Measurements from ENCODE around the gene SSU72.
"Not testable (repeated sequence)": the region's sequence is repeated elsewhere in the genome, so short reads cannot be mapped to it uniquely, and the experiment has no call there.

Gene SSU72

DNA sequence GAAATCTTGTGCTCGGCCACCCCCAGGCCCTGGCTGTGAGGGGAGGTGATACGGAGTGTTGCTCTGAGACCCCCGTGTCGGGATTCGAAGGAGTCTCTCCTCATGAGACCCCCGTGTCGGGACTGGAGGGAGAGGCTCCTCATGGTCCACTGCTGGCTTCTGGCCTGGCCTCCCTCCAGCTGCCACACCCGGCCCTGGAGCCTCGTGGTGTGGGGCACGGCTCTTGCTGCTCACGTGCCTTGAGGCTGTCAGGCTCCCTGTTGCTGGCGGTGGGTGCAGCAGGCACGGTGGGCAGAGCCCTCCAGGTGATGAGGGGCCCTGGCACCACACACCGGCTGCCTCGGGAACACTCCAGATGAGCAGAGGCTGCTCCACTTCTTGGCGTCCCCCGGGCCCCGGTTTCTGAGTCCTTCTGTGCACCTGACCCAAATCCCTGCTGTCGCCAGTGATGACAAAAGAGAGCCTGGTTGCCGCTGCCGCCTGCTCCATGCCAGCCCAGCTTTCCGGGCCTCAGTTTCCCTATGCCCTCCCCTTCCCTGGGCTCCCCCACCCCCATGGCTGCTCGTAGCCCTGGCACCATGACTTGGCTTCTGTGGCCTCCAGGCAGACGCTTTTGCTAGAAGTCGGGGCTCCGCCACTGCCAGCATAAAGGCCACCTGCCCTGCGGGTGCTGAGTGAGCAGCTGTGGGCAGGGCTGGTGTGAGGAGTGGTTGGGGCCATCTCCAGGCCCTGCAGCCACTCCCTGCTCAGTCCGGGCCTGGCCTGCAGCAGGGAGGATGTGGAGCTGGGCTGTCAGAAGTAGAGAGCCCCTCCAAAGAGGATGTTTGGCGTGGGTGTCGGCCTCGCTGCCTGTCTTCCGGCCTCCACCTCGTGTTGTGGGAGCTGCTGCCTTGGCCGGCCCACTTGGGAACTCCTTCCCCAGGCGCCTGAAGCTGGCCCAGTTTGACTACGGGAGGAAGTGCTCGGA is 46.1 kb downstream of the SSU72 start:
- Histone ChIP-seq H3K27ac (ENCODE audit: insufficient read depth in 1 of 2, low read depth in 1 of 2, low read length in 2 of 2, poor library complexity in 1 of 2, severe bottlenecking in 2 of 2) (no peak overlapping the region), H3K4me1 (ENCODE audit: control extremely low read depth in 1 of 4, control insufficient read depth in 4 of 4, insufficient read depth in 4 of 4, low read length in 3 of 4) (no peaks in the 10 kb centered on the region), H3K27me3 (replicated peaks in 2 of 5; ENCODE audit: control insufficient read depth in 4 of 5, insufficient read depth in 5 of 5, low read length in 4 of 5) (no peaks in the 10 kb centered on the region), H3K4me3 (ENCODE audit: control insufficient read depth in 1 of 7, extremely low read depth in 1 of 7, insufficient read depth in 4 of 7, low read depth in 2 of 7, low read length in 6 of 7) (no peak overlapping the region), H3K36me3 (ENCODE audit: control insufficient read depth in 4 of 4, insufficient read depth in 4 of 4, low read length in 3 of 4) (peaks cover 4 to 42% (median 22%) of the 10 kb centered on the region in 4 experiments), H3K9me3 (ENCODE audit: control extremely low read depth in 1 of 5, control insufficient read depth in 4 of 5, insufficient read depth in 2 of 5, low read depth in 1 of 5, low read length in 4 of 5) (peaks cover 0 to 9% (median 6%) of the 10 kb centered on the region in 5 experiments)
- no peak for DNase-seq
- POLR2A ChIA-PET = no interaction called here
- CTCF ChIA-PET = interaction anchor here (0.5 to 0.7 kb wide), 2 partner anchors 17 to 22 kb away, joined by 3 read pairs; no protein-coding TSS in a partner anchor
- WGBS (ENCODE audit: insufficient coverage) = 95% methylated on average over 30 of the region's 37 CpGs

DNA sequence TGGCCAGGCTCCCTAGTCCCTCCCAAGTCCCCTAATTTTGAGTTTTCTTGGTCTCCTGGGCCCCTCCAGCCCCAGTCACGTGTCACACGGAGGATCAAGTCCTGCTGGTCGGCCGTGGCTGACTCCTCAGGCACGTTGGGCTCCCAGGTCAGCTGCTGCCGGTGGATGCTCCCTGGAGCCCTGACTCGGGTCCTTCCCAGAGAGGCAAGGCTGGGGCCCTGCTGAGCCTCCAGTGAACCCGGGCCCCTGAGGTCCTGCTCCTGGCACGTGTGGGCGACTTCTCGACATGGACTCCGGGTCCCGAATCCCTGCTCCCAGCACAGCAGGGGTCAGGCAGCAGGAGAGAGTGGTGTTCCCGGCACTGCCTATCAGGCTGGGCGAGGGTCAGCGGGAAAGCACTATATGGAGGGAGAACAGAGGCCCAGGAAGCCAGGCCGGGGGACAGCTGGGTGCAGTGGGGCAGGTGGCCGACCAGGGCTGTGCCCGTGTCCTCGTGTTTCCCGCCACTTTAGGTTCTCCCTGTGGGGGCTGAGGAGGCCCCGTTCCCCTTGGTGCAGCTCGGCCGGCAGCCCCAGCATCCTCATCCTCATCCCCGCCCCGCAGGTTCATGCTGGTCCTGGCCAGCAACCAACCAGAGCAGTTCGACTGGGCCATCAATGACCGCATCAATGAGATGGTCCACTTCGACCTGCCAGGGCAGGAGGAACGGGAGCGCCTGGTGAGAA is 47.4 kb downstream of the SSU72 start:
- Histone ChIP-seq H3K4me3 (ENCODE audit: control insufficient read depth in 1 of 7, extremely low read depth in 1 of 7, insufficient read depth in 4 of 7, low read depth in 2 of 7, low read length in 6 of 7) (no peak overlapping the region), H3K27me3 (replicated peaks in 2 of 5; ENCODE audit: control insufficient read depth in 4 of 5, insufficient read depth in 5 of 5, low read length in 4 of 5) (no peaks in the 10 kb centered on the region), H3K27ac (ENCODE audit: insufficient read depth in 1 of 2, low read depth in 1 of 2, low read length in 2 of 2, poor library complexity in 1 of 2, severe bottlenecking in 2 of 2) (no peak overlapping the region), H3K4me1 (ENCODE audit: control extremely low read depth in 1 of 4, control insufficient read depth in 4 of 4, insufficient read depth in 4 of 4, low read length in 3 of 4) (no peaks in the 10 kb centered on the region), H3K36me3 (ENCODE audit: control insufficient read depth in 4 of 4, insufficient read depth in 4 of 4, low read length in 3 of 4) (peaks cover 4 to 45% (median 22%) of the 10 kb centered on the region in 4 experiments), H3K9me3 (ENCODE audit: control extremely low read depth in 1 of 5, control insufficient read depth in 4 of 5, insufficient read depth in 2 of 5, low read depth in 1 of 5, low read length in 4 of 5) (peaks cover 0 to 9% (median 6%) of the 10 kb centered on the region in 5 experiments)
- CTCF ChIA-PET = interaction anchor here (0.5 kb wide), 1 partner anchor 179 kb away, joined by 3 read pairs; no protein-coding TSS in a partner anchor
- POLR2A ChIA-PET = no interaction called here
- WGBS (ENCODE audit: insufficient coverage) = 99% methylated on average over 24 of the region's 31 CpGs
- no peak for DNase-seq

GRCh38 chr1:1526476-1526875 is 48.2 kb downstream of the SSU72 start:
- DNase-seq; H3K27me3 ChIP-seq (replicated peaks in 2 of 5; ENCODE audit: control insufficient read depth in 4 of 5, insufficient read depth in 5 of 5, low read length in 4 of 5); H3K27ac ChIP-seq (ENCODE audit: insufficient read depth in 1 of 2, low read depth in 1 of 2, low read length in 2 of 2, poor library complexity in 1 of 2, severe bottlenecking in 2 of 2); H3K9me3 ChIP-seq (ENCODE audit: control extremely low read depth in 1 of 5, control insufficient read depth in 4 of 5, insufficient read depth in 2 of 5, low read depth in 1 of 5, low read length in 4 of 5); H3K4me1 ChIP-seq (ENCODE audit: control extremely low read depth in 1 of 4, control insufficient read depth in 4 of 4, insufficient read depth in 4 of 4, low read length in 3 of 4); H3K4me3 ChIP-seq (ENCODE audit: control insufficient read depth in 1 of 7, extremely low read depth in 1 of 7, insufficient read depth in 4 of 7, low read depth in 2 of 7, low read length in 6 of 7); POLR2A ChIA-PET: not testable (repeated sequence)
- peaks cover 4 to 45% (median 24%) of the 10 kb centered on the region in 4 experiments for H3K36me3 ChIP-seq (ENCODE audit: control insufficient read depth in 4 of 4, insufficient read depth in 4 of 4, low read length in 3 of 4)
- 93% methylated on average over 2 of the region's 21 CpGs for WGBS (ENCODE audit: insufficient coverage)
- CTCF ChIA-PET = interaction anchor here (1.3 kb wide), 1 partner anchor 20 kb away, joined by 3 read pairs; no protein-coding TSS in a partner anchor

DNA sequence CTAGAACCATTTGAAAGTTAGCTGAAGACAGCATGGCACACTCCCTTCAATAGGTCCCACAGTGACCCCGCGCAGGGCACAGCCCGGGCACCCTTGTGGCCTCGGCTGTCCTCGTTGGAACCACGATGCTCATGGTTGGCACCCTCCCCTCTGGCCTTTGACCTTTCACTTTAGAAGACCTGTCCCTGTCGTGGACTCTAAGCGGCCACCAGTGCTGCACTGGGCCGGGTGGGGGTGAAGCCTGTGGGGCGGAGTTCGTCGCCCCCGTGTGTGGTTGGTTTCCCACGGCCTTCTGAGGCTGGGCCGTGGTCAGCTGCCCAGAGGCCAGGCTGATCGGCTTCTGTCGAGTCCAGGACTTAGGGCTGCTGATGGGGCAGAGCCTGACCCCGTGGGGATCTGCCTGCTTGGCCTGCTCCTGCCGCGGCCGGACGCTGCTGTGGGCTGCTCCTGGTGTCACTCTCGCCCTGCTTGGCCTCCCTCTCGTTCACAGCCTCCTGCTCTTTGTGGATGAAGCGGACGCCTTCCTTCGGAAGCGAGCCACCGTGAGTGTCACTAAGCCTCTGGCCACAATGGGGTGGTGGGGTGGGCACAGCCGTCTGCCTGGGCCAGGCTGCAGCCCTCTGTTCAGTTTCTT is 49.8 kb downstream of the SSU72 start:
- H3K9me3 ChIP-seq (ENCODE audit: control extremely low read depth in 1 of 5, control insufficient read depth in 4 of 5, insufficient read depth in 2 of 5, low read depth in 1 of 5, low read length in 4 of 5); POLR2A ChIA-PET; H3K27me3 ChIP-seq (replicated peaks in 2 of 5; ENCODE audit: control insufficient read depth in 4 of 5, insufficient read depth in 5 of 5, low read length in 4 of 5); H3K4me3 ChIP-seq (ENCODE audit: control insufficient read depth in 1 of 7, extremely low read depth in 1 of 7, insufficient read depth in 4 of 7, low read depth in 2 of 7, low read length in 6 of 7); H3K4me1 ChIP-seq (ENCODE audit: control extremely low read depth in 1 of 4, control insufficient read depth in 4 of 4, insufficient read depth in 4 of 4, low read length in 3 of 4); H3K27ac ChIP-seq (ENCODE audit: insufficient read depth in 1 of 2, low read depth in 1 of 2, low read length in 2 of 2, poor library complexity in 1 of 2, severe bottlenecking in 2 of 2); DNase-seq: not testable (repeated sequence)
- WGBS (ENCODE audit: insufficient coverage) = 99% methylated on average over 22 of the region's 30 CpGs
- CTCF ChIA-PET = interaction anchor here (1.3 kb wide), 1 partner anchor 22 kb away, joined by 3 read pairs; no protein-coding TSS in a partner anchor
- H3K36me3 ChIP-seq (ENCODE audit: control insufficient read depth in 4 of 4, insufficient read depth in 4 of 4, low read length in 3 of 4) = peaks cover 4 to 51% (median 24%) of the 10 kb centered on the region in 4 experiments

- H3K27ac ChIP-seq (ENCODE audit: insufficient read depth in 1 of 2, low read depth in 1 of 2, low read length in 2 of 2, poor library complexity in 1 of 2, severe bottlenecking in 2 of 2); CTCF ChIA-PET: not testable (repeated sequence)
Measured at GRCh38 chr1:1523651-1524050, 51.0 kb downstream of the SSU72 start.

DNA sequence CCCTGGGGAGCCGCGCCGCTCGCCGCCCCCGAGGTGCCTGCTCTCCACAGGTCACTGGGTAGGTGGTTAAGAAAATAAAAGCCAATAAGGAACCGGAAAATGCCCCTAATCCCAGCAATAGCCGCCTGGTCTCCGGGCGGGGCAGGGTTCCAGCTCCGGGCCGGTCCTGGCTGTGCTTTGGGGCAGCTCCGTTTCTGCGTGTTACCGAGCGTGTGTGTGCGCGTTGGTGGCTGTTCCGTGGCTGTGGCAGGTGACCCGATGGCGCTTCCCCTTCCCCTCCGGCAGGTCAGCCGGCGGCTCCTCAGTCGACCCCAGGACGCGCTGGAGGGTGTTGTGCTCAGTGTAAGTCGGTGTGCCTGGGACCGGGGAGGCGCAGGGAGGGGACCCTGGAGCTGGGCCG is 51.4 kb downstream of the SSU72 start:
- H3K27me3 ChIP-seq (replicated peaks in 2 of 5; ENCODE audit: control insufficient read depth in 4 of 5, insufficient read depth in 5 of 5, low read length in 4 of 5); DNase-seq; H3K9me3 ChIP-seq (ENCODE audit: control extremely low read depth in 1 of 5, control insufficient read depth in 4 of 5, insufficient read depth in 2 of 5, low read depth in 1 of 5, low read length in 4 of 5); H3K27ac ChIP-seq (ENCODE audit: insufficient read depth in 1 of 2, low read depth in 1 of 2, low read length in 2 of 2, poor library complexity in 1 of 2, severe bottlenecking in 2 of 2); H3K4me1 ChIP-seq (ENCODE audit: control extremely low read depth in 1 of 4, control insufficient read depth in 4 of 4, insufficient read depth in 4 of 4, low read length in 3 of 4); POLR2A ChIA-PET; H3K4me3 ChIP-seq (ENCODE audit: control insufficient read depth in 1 of 7, extremely low read depth in 1 of 7, insufficient read depth in 4 of 7, low read depth in 2 of 7, low read length in 6 of 7): not testable (repeated sequence)
- WGBS (ENCODE audit: insufficient coverage) = 96% methylated on average over 15 of the region's 31 CpGs
- peaks cover 2 to 42% (median 17%) of the 10 kb centered on the region in 4 experiments for H3K36me3 ChIP-seq (ENCODE audit: control insufficient read depth in 4 of 4, insufficient read depth in 4 of 4, low read length in 3 of 4)
- CTCF ChIA-PET = interaction anchor here (0.6 kb wide), 1 partner anchor 35 kb away, joined by 4 read pairs; no protein-coding TSS in a partner anchor

More at GRCh38 chr1:1523651-1524050, 51.0 kb downstream of the SSU72 start:
- H3K9me3 ChIP-seq (ENCODE audit: control extremely low read depth in 1 of 5, control insufficient read depth in 4 of 5, insufficient read depth in 2 of 5, low read depth in 1 of 5, low read length in 4 of 5); POLR2A ChIA-PET; DNase-seq; H3K4me1 ChIP-seq (ENCODE audit: control extremely low read depth in 1 of 4, control insufficient read depth in 4 of 4, insufficient read depth in 4 of 4, low read length in 3 of 4); H3K27me3 ChIP-seq (replicated peaks in 2 of 5; ENCODE audit: control insufficient read depth in 4 of 5, insufficient read depth in 5 of 5, low read length in 4 of 5); H3K4me3 ChIP-seq (ENCODE audit: control insufficient read depth in 1 of 7, extremely low read depth in 1 of 7, insufficient read depth in 4 of 7, low read depth in 2 of 7, low read length in 6 of 7): not testable (repeated sequence)
- WGBS (ENCODE audit: insufficient coverage) = 96% methylated on average over 11 of the region's 17 CpGs
- peaks cover 2 to 44% (median 17%) of the 10 kb centered on the region in 4 experiments for H3K36me3 ChIP-seq (ENCODE audit: control insufficient read depth in 4 of 4, insufficient read depth in 4 of 4, low read length in 3 of 4)
